LNCaP clone FGC (cell line): ENCODE results near the gene RALGPS1.

Experiments
- DNase-seq: peaks from one replicate; pipeline ENCODE4 v3.0.0-alpha.2; 2011; ENCODE audit warnings: low read depth
- H3K4me3 ChIP-seq: 2 replicates; pipeline ENCODE4 v1.5.1; 2011; ENCODE audit warnings: mild to moderate bottlenecking, low read depth, low read length, control low read depth
- CTCF ChIP-seq: IDR thresholded peaks from 2 replicates; pipeline ENCODE4 v1.5.1; 2012; ENCODE audit warnings: mild to moderate bottlenecking; ENCODE audit not compliant: control insufficient read depth, insufficient read depth; ENCODE audit errors: extremely low read depth

The RALGPS1 gene

GRCh38 chr9:127128341-127129072 is 213.9 kb downstream of the RALGPS1 start:
- no peak overlapping the region for H3K4me3 ChIP-seq
- no peak for DNase-seq
- TF ChIP-seq CTCF = no peak

DNA sequence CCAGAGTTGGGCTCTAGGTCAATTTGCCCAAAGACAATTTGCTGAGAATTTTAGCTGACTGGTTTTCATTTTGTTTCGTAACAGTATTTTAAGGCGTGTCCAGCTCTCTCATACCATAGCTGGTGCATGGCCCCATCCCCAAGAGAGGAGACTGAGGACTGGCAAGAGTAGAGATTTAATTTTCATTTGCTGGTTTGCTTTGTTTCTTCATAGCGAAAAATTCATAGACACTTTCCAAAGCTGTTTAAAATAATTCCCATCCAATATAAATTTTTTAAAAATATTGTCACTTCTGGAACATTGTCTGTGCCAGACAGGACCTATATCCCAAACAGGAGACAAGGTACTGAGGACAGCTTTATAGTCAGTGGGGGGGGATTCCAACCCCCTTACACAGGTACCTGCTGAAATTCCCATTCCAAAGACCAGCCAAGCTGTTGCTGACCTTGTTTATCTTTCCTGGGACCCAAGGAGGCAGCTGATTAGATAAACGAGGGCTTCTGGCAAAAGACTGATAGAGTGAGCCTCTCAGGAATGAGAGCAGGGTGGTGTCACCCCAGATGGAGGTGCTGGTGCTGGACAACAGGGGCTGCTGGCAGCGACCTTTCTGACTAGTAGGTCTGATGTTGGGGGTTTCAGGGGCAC is 214.6 kb downstream of the RALGPS1 start:
- H3K4me3 ChIP-seq = no peak overlapping the region
- no peak for DNase-seq
- no peak for TF ChIP-seq CTCF

- no peak for TF ChIP-seq CTCF
- H3K4me3 ChIP-seq = no peak overlapping the region
- DNase-seq = no peak
Measured at GRCh38 chr9:127129718-127130085, 215.1 kb downstream of the RALGPS1 start.

GRCh38 chr9:127130235-127130634 is 215.7 kb downstream of the RALGPS1 start:
- TF ChIP-seq CTCF = no peak
- H3K4me3 ChIP-seq = no peak overlapping the region
- DNase-seq = no peak

DNA sequence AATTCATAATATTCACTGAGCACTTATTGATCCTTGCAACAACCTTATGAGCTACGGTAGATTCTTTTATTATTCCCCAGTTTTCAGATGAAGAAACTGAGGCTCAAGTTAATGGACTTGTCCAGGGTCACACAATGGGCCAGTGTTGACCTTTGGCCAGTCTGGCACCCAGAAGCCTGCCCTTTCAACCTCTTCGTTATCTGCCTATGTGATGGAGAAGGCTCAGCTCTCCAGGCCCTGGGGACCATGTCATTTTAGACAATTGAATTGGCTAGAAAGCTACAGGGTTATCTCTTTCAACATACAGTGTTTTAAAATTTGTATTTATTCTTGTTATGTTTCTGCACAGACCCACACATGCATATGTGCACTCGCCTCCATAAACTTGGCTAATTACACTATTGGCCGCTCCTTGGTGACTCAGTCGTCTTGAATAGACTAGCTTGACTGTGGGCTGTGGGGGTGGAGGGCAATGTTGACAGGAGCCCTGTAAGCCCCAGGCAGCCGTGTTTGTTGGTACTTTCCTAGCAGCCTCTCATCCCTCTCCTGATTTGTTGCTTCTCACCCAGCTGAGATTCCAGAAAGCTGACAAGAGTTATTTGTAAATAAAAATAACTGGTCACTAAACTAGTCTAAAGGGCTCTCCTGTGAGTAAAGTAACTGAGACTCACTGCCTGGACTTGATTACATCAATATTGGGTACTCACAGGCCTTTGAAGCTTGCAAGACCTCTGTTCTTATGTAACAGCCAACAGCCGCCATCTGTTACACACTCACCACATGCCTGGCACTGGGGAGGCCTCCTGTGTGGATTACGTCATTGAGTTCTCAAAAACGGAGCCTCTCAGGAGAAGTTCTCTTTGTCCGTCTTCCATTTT is 216.3 kb downstream of the RALGPS1 start:
- no peak overlapping the region for H3K4me3 ChIP-seq
- TF ChIP-seq CTCF = no peak
- DNase-seq = no peak

GRCh38 chr9:127131871-127132270 is 217.3 kb downstream of the RALGPS1 start:
- no peak overlapping the region for H3K4me3 ChIP-seq
- TF ChIP-seq CTCF = no peak
- DNase-seq = no peak
